ENCODE data around the gene ERN1.

DNA sequence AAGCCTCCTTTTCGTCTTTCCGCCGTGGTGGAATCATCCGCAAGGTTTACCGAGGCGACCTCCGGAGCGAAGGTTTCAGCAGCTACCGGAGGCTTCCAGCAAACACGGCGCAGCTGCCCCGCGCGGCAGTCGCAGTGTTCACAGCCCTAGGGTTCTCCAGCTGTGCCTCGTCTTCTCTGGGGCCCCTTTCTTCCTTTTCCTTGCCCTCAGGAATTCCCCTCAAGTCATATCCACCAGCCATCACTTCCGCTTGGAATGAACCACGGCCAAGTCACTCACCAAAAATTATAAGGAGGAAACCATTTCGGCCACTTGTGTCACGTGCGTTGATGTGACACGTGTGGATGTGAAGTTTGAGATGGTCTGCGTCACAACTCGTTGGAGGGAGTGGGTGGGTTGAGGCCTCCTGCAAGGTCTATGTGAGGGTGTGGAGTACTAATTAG, 636 bp upstream of the ERN1 start:
- TF ChIP-seq CREM (CRISPR knock-in tag; IDR thresholded peaks at IDR 0.05) (no peak), CREB1 (CRISPR knock-in tag; IDR thresholded peaks at IDR 0.05) (peak; percentile 27; the same call in 1 of the 2 replicates), IRF2 (CRISPR knock-in tag; IDR thresholded peaks at IDR 0.05; ENCODE audit: borderline replicate concordance, low read depth) (no peak), ZNF263 (CRISPR knock-in tag; IDR thresholded peaks at IDR 0.05; ENCODE audit: low read depth) (no peak), ETV6 (CRISPR knock-in tag; IDR thresholded peaks at IDR 0.05) (no peak), ZNF396 (CRISPR knock-in tag; IDR thresholded peaks at IDR 0.05; ENCODE audit: borderline replicate concordance) (no peak), ZNF138 (CRISPR knock-in tag; conservative IDR thresholded peaks at IDR 0.05) (no peak), TP53 (CRISPR knock-in tag; IDR thresholded peaks at IDR 0.05) (no peak)
- TF ChIP-seq, protein P1, sequence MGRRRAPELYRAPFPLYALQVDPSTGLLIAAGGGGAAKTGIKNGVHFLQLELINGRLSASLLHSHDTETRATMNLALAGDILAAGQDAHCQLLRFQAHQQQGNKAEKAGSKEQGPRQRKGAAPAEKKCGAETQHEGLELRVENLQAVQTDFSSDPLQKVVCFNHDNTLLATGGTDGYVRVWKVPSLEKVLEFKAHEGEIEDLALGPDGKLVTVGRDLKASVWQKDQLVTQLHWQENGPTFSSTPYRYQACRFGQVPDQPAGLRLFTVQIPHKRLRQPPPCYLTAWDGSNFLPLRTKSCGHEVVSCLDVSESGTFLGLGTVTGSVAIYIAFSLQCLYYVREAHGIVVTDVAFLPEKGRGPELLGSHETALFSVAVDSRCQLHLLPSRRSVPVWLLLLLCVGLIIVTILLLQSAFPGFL (CRISPR knock-in tag; IDR thresholded peaks at IDR 0.05; ENCODE audit: borderline replicate concordance), result no peak
- TF ChIP-seq, protein P2, sequence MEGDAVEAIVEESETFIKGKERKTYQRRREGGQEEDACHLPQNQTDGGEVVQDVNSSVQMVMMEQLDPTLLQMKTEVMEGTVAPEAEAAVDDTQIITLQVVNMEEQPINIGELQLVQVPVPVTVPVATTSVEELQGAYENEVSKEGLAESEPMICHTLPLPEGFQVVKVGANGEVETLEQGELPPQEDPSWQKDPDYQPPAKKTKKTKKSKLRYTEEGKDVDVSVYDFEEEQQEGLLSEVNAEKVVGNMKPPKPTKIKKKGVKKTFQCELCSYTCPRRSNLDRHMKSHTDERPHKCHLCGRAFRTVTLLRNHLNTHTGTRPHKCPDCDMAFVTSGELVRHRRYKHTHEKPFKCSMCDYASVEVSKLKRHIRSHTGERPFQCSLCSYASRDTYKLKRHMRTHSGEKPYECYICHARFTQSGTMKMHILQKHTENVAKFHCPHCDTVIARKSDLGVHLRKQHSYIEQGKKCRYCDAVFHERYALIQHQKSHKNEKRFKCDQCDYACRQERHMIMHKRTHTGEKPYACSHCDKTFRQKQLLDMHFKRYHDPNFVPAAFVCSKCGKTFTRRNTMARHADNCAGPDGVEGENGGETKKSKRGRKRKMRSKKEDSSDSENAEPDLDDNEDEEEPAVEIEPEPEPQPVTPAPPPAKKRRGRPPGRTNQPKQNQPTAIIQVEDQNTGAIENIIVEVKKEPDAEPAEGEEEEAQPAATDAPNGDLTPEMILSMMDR (IDR thresholded peaks at IDR 0.05), result no peak
- TF ChIP-seq, protein P3, sequence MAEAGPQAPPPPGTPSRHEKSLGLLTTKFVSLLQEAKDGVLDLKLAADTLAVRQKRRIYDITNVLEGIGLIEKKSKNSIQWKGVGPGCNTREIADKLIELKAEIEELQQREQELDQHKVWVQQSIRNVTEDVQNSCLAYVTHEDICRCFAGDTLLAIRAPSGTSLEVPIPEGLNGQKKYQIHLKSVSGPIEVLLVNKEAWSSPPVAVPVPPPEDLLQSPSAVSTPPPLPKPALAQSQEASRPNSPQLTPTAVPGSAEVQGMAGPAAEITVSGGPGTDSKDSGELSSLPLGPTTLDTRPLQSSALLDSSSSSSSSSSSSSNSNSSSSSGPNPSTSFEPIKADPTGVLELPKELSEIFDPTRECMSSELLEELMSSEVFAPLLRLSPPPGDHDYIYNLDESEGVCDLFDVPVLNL (CRISPR knock-in tag; IDR thresholded peaks at IDR 0.05; ENCODE audit: borderline replicate concordance, low read depth), result no peak

Measured in WTC11 (cell line).